WERI-Rb-1 (cell line): Measurements from ENCODE around the gene RAB1B.
"Not testable (repeated sequence)": the region's sequence is repeated elsewhere in the genome, so short reads cannot be mapped to it uniquely, and the experiment has no call there.

ENCODE experiments used
- DNase-seq: peaks from one replicate; pipeline ENCODE4 v3.0.0-alpha.2; 2020
- H3K27ac ChIP-seq: fragments of 250-450 bp; sonication (Bioruptor Pico); 2 replicates; pipeline ENCODE4 v1.5.1; 2020; ENCODE audit warnings: mild to moderate bottlenecking, moderate library complexity
- H3K27me3 ChIP-seq: fragments of 250-450 bp; sonication (Bioruptor Pico); 2 replicates; pipeline ENCODE4 v1.5.1; 2021; ENCODE audit warnings: mild to moderate bottlenecking, low read depth, moderate library complexity; ENCODE audit not compliant: insufficient read depth, severe bottlenecking
- H3K36me3 ChIP-seq: fragments of 250-450 bp; sonication (Bioruptor Pico); 2 replicates; pipeline ENCODE4 v1.5.1; 2020; ENCODE audit warnings: mild to moderate bottlenecking, moderate library complexity
- H3K4me3 ChIP-seq: 2 replicates; pipeline ENCODE4 v1.5.1; 2011; ENCODE audit warnings: low read depth, mild to moderate bottlenecking, control low read depth, low read length
- H3K9me3 ChIP-seq: fragments of 250-450 bp; sonication (Bioruptor Pico); 2 replicates; pipeline ENCODE4 v1.5.1; 2021; ENCODE audit warnings: mild to moderate bottlenecking, moderate library complexity; ENCODE audit not compliant: severe bottlenecking
- TF ChIP-seq, protein P1 (sequence below): IDR thresholded peaks from 2 replicates; pipeline ENCODE4 v1.5.1; 2011; ENCODE audit warnings: low read depth, mild to moderate bottlenecking, control low read depth, inconsistent platforms, low read length

Gene RAB1B

GRCh38 chr11:66299186-66299585, 30.7 kb downstream of the RAB1B start:
- H3K36me3 ChIP-seq: peaks cover 5% of the 10 kb centered on the region
- TF ChIP-seq, protein P1, sequence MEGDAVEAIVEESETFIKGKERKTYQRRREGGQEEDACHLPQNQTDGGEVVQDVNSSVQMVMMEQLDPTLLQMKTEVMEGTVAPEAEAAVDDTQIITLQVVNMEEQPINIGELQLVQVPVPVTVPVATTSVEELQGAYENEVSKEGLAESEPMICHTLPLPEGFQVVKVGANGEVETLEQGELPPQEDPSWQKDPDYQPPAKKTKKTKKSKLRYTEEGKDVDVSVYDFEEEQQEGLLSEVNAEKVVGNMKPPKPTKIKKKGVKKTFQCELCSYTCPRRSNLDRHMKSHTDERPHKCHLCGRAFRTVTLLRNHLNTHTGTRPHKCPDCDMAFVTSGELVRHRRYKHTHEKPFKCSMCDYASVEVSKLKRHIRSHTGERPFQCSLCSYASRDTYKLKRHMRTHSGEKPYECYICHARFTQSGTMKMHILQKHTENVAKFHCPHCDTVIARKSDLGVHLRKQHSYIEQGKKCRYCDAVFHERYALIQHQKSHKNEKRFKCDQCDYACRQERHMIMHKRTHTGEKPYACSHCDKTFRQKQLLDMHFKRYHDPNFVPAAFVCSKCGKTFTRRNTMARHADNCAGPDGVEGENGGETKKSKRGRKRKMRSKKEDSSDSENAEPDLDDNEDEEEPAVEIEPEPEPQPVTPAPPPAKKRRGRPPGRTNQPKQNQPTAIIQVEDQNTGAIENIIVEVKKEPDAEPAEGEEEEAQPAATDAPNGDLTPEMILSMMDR: no peak

GRCh38 chr11:66302656-66303055, 34.2 kb downstream of the RAB1B start:
- H3K27me3 ChIP-seq: no peaks in the 10 kb centered on the region
- no peaks in the 10 kb centered on the region for H3K36me3 ChIP-seq
- no peak overlapping the region for H3K4me3 ChIP-seq
- no peaks in the 10 kb centered on the region for H3K9me3 ChIP-seq
- TF ChIP-seq, protein P1: no peak
- no peak overlapping the region for H3K27ac ChIP-seq
- DNase-seq: no peak

More at GRCh38 chr11:66299186-66299585, 30.7 kb downstream of the RAB1B start:
- Histone ChIP-seq H3K27me3 (no peaks in the 10 kb centered on the region), H3K9me3 (no peaks in the 10 kb centered on the region), H3K4me3 (no peak overlapping the region), H3K27ac (no peak overlapping the region)
- DNase-seq: no peak

DNA sequence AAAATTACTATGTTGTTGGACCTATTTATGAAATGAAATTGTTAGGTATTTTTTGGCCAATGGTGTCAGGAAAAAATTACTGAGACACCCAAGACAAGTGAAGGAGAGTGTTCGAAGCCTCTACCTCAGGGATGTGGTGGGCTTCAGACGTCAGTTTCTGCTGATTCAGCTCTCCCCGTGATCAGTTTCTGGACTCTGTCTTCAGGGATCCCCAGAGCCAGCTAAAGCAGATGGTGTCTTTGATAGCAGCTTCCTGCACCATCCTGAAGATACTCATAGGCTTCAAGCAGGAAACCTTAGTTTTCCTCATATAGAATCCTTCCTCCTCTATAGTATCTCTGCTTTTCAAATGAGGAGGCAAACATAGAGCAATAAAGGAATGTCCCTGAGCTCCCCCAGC, 41.0 kb downstream of the RAB1B start:
- Histone ChIP-seq H3K4me3 (no peak overlapping the region), H3K27ac (no peak overlapping the region), H3K27me3 (no peaks in the 10 kb centered on the region), H3K9me3 (no peaks in the 10 kb centered on the region), H3K36me3 (no peaks in the 10 kb centered on the region)
- no peak for DNase-seq
- TF ChIP-seq, protein P1: no peak

GRCh38 chr11:66310324-66310723, 41.9 kb downstream of the RAB1B start:
- TF ChIP-seq, protein P1: no peak
- DNase-seq: no peak
- Histone ChIP-seq H3K27me3 (no peaks in the 10 kb centered on the region), H3K4me3 (no peak overlapping the region), H3K27ac (no peak overlapping the region), H3K36me3 (no peaks in the 10 kb centered on the region), H3K9me3 (no peaks in the 10 kb centered on the region)

- H3K9me3 ChIP-seq, H3K4me3 ChIP-seq, H3K36me3 ChIP-seq, H3K27me3 ChIP-seq, DNase-seq: not testable (repeated sequence)
- peak overlapping the region; percentile 81 for H3K27ac ChIP-seq
Observed at GRCh38 chr11:66310803-66311440, 42.5 kb downstream of the RAB1B start.

DNA sequence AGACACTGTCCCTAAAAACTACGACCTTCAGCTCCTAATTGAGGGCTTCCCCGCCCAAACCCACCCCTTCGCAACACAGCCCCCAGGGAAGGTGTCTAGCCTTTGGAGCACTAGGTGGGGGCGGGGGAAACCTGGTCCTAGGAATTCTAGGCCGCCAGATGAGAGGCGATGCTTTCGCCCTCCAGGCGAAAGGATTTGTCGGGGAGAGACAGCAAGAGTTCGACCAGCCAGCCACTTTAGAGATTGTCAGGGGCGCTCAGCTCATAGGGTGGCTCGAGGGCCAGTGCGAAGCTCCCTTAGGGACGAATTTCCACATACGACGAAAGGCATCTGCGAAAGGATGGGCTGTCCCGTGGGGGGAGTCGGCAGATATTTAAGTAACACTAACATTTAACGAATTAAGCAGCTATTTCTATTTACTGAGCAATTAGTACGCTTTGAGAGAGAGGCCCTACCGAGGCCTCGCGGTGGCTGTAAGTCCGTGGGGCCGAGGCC, 43.1 kb downstream of the RAB1B start:
- H3K36me3 ChIP-seq: no peaks in the 10 kb centered on the region
- DNase-seq: peak; percentile 59
- H3K27ac ChIP-seq: peak overlapping the region; percentile 81
- H3K4me3 ChIP-seq: peak overlapping the region; percentile 69
- no peaks in the 10 kb centered on the region for H3K9me3 ChIP-seq
- no peaks in the 10 kb centered on the region for H3K27me3 ChIP-seq
- TF ChIP-seq, protein P1: peak; percentile 81; the same call in 1 of the 2 replicates
